OCI-LY1 (cell line): ENCODE results near the gene EFEMP2.

ENCODE experiments used
- H2AFZ ChIP-seq: fragments of 200-600 bp; sonication (generic), shearing (Covaris generic); 2 replicates; pipeline ENCODE4 v1.6.0; 2014; ENCODE audit warnings: antibody characterized with exemption, mild to moderate bottlenecking, low read length
- H3F3A ChIP-seq: fragments of 200-600 bp; sonication (generic), shearing (Covaris generic); 2 replicates; pipeline ENCODE4 v1.6.0; 2014; ENCODE audit warnings: mild to moderate bottlenecking, antibody characterized with exemption, low read length, moderate library complexity; ENCODE audit not compliant: insufficient read depth
- H3K27ac ChIP-seq: fragments of 200-600 bp; sonication (generic); 2 replicates; pipeline ENCODE4 v1.5.1; 2014; ENCODE audit warnings: low read length, mixed run types, mild to moderate bottlenecking, low read depth; ENCODE audit not compliant: poor library complexity, severe bottlenecking
- H3K27me3 ChIP-seq: fragments of 200-600 bp; sonication (generic); 2 replicates; pipeline ENCODE4 v1.6.0; 2014; ENCODE audit warnings: antibody characterized with exemption, mild to moderate bottlenecking, low read length, moderate library complexity; ENCODE audit not compliant: insufficient read depth
- H3K36me3 ChIP-seq: fragments of 200-600 bp; sonication (generic); 2 replicates; pipeline ENCODE4 v1.6.1; 2014; ENCODE audit warnings: mild to moderate bottlenecking, antibody characterized with exemption, low read length, moderate library complexity, mixed read lengths; ENCODE audit not compliant: insufficient read depth
- H3K4me1 ChIP-seq: fragments of 200-600 bp; sonication (generic); 2 replicates; pipeline ENCODE4 v1.5.1; 2014; ENCODE audit warnings: mild to moderate bottlenecking, low read length, moderate library complexity; ENCODE audit not compliant: insufficient read depth, severe bottlenecking
- H3K4me2 ChIP-seq: fragments of 200-600 bp; sonication (generic), shearing (Covaris generic); 2 replicates; pipeline ENCODE4 v1.6.1; 2014; ENCODE audit warnings: low read length
- H3K4me3 ChIP-seq: fragments of 200-600 bp; sonication (generic); 2 replicates; pipeline ENCODE4 v1.5.1; 2014; ENCODE audit warnings: low read length, low read depth, mild to moderate bottlenecking, mixed read lengths; ENCODE audit not compliant: poor library complexity, severe bottlenecking
- H3K79me2 ChIP-seq: fragments of 200-600 bp; shearing (Covaris generic); 2 replicates; pipeline ENCODE4 v1.6.1; 2016; ENCODE audit warnings: mixed run types, low read length, mixed read lengths; ENCODE audit not compliant: insufficient read depth
- H3K9ac ChIP-seq: fragments of 200-600 bp; sonication (generic), shearing (Covaris generic); 2 replicates; pipeline ENCODE4 v1.6.1; 2014; ENCODE audit warnings: mild to moderate bottlenecking, low read length, mixed read lengths
- H3K9me2 ChIP-seq: fragments of 200-600 bp; sonication (generic), shearing (Covaris generic); 2 replicates; pipeline ENCODE4 v1.6.1; 2014; ENCODE audit warnings: low read depth, mild to moderate bottlenecking, low read length, mixed read lengths
- H3K9me3 ChIP-seq: fragments of 200-600 bp; shearing (Covaris generic); 2 replicates; pipeline ENCODE4 v1.6.1; 2014; ENCODE audit warnings: low read length, mixed read lengths
- H4K20me1 ChIP-seq: fragments of 200-600 bp; sonication (generic), shearing (Covaris generic); 2 replicates; pipeline ENCODE4 v1.6.0; 2016; ENCODE audit warnings: mild to moderate bottlenecking, low read length; ENCODE audit not compliant: insufficient read depth
- EZH2 ChIP-seq: fragments of 200-600 bp; sonication (generic), shearing (Covaris generic); IDR thresholded peaks from 2 replicates; pipeline ENCODE4 v1.8.0; 2017; ENCODE audit warnings: borderline replicate concordance, mixed run types, mild to moderate bottlenecking, antibody characterized with exemption, low read length, moderate library complexity, mixed read lengths
- TF ChIP-seq, protein P1 (sequence below): fragments of 200-600 bp; sonication (generic), shearing (Covaris generic); IDR thresholded peaks from 2 replicates; pipeline ENCODE4 v1.5.1; 2017; ENCODE audit warnings: mild to moderate bottlenecking, antibody characterized with exemption, low read length, moderate library complexity, mixed read lengths

EFEMP2 gene

DNA sequence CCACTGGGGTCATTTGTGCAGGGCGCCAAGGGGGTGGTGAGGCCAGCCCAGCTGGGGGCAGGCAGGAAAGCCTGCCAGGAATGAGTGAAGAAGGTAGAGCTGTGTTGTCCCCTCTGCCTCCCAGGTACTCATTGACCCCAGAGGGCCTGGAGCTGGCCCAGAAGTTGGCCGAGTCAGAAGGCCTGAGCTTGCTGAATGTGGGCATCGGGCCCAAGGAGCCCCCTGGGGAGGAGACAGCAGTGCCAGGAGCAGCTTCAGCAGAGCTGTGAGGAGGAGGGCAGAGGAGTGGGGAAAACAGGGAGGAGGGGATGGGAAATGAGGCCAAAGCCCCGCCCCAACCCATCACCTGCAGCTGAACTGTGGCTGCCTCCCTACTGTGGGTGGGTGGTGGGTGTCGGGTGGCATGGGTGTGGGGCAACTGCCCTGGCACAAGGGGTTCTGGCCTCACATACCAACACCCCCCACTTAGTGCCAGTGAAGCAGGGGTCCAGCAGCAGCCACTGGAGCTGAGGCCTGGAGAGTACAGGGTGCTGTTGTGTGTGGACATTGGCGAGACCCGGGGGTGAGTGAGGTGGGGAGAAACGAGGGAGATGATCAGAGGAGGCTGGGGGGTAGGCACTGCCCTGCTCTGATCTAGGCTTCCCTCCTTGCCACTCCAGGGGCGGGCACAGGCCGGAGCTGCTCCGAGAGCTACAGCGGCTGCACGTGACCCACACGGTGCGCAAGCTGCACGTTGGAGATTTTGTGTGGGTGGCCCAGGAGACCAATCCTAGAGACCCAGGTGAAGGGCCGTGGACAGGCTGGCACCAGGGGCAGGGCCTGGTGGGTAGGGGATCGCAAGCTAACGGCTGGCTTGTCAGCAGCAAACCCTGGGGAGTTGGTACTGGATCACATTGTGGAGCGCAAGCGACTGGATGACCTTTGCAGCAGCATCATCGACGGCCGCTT, 9.4 kb downstream of the EFEMP2 start:
- H3K9me2 ChIP-seq, result no peaks in the 10 kb centered on the region
- peaks cover 6% of the 10 kb centered on the region; the same call in 1 of the 2 replicates for H3K79me2 ChIP-seq
- peaks cover 63% of the 10 kb centered on the region for H3K36me3 ChIP-seq
- 0 out of 2 replicates have a peak, but pooled peaks cover 5% of the 10 kb centered on the region for H3F3A ChIP-seq
- peaks cover 24% of the 10 kb centered on the region for H3K4me1 ChIP-seq
- H4K20me1 ChIP-seq, result no peaks in the 10 kb centered on the region
- no peak overlapping the region for H3K27ac ChIP-seq
- no peak overlapping the region for H2AFZ ChIP-seq
- H3K4me3 ChIP-seq, result no peak overlapping the region
- H3K9ac ChIP-seq, result no peak overlapping the region
- no peaks in the 10 kb centered on the region for H3K27me3 ChIP-seq
- TF ChIP-seq EZH2, result no peak
- TF ChIP-seq, protein P1, sequence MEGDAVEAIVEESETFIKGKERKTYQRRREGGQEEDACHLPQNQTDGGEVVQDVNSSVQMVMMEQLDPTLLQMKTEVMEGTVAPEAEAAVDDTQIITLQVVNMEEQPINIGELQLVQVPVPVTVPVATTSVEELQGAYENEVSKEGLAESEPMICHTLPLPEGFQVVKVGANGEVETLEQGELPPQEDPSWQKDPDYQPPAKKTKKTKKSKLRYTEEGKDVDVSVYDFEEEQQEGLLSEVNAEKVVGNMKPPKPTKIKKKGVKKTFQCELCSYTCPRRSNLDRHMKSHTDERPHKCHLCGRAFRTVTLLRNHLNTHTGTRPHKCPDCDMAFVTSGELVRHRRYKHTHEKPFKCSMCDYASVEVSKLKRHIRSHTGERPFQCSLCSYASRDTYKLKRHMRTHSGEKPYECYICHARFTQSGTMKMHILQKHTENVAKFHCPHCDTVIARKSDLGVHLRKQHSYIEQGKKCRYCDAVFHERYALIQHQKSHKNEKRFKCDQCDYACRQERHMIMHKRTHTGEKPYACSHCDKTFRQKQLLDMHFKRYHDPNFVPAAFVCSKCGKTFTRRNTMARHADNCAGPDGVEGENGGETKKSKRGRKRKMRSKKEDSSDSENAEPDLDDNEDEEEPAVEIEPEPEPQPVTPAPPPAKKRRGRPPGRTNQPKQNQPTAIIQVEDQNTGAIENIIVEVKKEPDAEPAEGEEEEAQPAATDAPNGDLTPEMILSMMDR, result no peak
- no peak overlapping the region for H3K4me2 ChIP-seq
- H3K9me3 ChIP-seq, result no peaks in the 10 kb centered on the region

DNA sequence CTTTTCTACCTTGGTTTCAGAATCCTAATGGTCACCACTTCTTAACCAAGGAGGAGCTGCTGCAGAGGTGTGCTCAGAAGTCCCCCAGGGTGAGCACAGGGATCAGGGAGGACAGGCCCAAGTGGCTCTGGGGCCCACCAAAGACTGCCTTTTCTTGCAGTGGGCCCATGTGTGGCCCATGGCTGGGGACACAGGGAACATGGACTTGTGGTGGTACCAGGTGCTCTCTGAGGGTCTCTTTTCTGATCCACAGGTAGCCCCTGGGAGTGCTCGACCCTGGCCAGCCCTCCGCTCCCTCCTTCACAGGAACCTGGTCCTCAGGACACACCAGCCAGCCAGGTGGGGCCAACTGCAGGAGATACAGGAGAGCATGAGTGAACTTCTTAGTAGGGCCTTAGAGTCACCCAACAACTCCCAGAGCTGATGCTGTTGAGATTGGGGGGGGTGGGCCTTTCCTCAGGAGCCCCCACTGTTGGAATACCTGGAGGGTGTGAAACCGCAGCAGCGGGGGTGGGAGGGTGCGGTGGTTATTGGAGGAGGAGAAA, 10.3 kb downstream of the EFEMP2 start:
- H4K20me1 ChIP-seq, result no peaks in the 10 kb centered on the region
- no peak overlapping the region for H3K4me3 ChIP-seq
- H3K4me1 ChIP-seq, result peaks cover 24% of the 10 kb centered on the region
- H3K9me2 ChIP-seq, result no peaks in the 10 kb centered on the region
- H3K27me3 ChIP-seq, result no peaks in the 10 kb centered on the region
- no peak overlapping the region for H3K4me2 ChIP-seq
- peaks cover 63% of the 10 kb centered on the region for H3K36me3 ChIP-seq
- no peak overlapping the region for H3K27ac ChIP-seq
- peaks cover 8% of the 10 kb centered on the region; the same call in 1 of the 2 replicates for H3K79me2 ChIP-seq
- H3K9me3 ChIP-seq, result no peaks in the 10 kb centered on the region
- H2AFZ ChIP-seq, result no peak overlapping the region
- 0 out of 2 replicates have a peak, but pooled peaks cover 5% of the 10 kb centered on the region for H3F3A ChIP-seq
- peak overlapping the region; percentile 87; the same call in 1 of the 2 replicates for H3K9ac ChIP-seq
- TF ChIP-seq EZH2, result no peak
- TF ChIP-seq, protein P1, result no peak

DNA sequence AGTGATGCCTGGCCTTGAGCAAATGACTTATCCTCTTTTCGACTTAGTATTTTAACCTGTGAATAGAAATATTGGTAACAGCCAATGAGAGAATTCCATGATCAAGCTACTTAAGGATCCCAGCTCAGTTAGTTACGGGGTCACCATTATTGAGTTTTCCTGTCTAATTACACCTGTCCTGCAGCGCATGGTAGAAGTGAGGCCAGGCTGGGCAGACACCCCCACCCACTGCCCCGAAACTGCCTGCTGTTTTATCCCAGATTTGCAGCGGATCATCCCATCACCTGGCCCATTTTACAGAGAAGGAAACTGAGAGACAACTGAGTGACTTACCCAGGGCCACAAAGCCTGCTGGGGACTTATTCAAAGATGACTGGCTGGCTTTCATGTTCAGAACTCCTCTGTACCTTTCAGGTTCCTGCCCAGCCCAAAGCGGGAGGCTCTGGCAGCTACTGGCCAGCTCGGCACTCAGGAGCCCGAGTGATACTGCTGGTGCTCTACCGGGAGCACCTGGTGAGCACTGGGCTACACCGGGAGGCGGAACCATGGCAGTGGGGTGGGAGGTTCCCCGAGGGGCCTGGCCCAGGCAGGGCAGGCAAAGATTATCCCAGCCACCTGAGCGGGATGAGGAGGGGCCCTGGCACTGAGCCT, 10.9 kb downstream of the EFEMP2 start:
- Histone ChIP-seq H3K9ac (peak overlapping the region; percentile 87), H3K79me2 (peaks cover 14% of the 10 kb centered on the region), H3K4me3 (peak overlapping the region; percentile 99), H3F3A (0 out of 2 replicates have a peak, but pooled peaks cover 5% of the 10 kb centered on the region), H3K9me2 (no peaks in the 10 kb centered on the region), H3K36me3 (peaks cover 63% of the 10 kb centered on the region), H3K4me2 (peak overlapping the region; percentile 82), H4K20me1 (peaks cover under 1% of the 10 kb centered on the region; the same call in 1 of the 2 replicates), H3K27me3 (no peaks in the 10 kb centered on the region), H3K4me1 (peaks cover 26% of the 10 kb centered on the region), H2AFZ (no peak overlapping the region), H3K9me3 (no peaks in the 10 kb centered on the region), H3K27ac (no peak overlapping the region)
- TF ChIP-seq, protein P1, result no peak
- TF ChIP-seq EZH2, result no peak
